Measurements from ENCODE around the gene HBG2.

HBG2 gene

GRCh38 chr11:5247472-5248192 lies 6.9 kb downstream of the HBG2 start:
- DNase-seq, result no peak

GRCh38 chr11:5246772-5247471 lies 7.7 kb downstream of the HBG2 start:
- DNase-seq, result no peak

DNA sequence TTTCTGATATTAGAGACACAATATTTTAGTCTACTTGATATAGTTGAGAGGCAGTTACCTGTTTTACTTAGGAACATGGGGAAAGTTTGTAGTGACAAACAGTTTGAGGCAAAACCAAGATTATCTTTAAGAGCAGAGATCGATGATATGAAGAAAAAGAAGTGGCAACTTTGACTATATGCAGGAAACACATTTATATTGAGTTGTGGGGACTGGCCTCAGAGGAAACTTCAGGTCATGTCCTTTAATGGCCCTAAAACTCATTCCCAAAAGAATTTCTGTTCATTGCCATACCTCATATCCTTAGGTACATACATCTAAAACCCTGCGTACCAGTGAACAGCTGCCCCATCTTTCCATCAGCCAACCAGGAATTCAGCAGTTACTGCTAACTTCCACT lies 9.4 kb downstream of the HBG2 start:
- DNase-seq, result no peak

DNA sequence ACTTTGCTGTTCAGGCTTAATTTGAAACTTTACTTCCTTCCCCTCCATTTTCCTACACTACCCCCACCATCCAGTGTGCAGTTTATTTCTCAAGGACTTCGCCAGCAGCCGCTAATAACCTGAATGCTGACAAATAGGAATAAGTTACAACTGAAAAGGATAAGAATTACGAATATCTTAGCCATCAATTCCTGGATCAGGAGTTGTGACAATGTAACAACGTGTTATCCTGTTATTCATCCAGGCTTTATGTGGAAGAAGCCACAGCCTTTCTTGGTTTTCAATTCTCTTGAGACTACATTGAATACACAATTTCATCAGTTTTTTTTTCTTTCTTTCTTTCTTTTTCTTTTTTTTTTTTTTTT lies 10.8 kb downstream of the HBG2 start:
- DNase-seq, result no peak

DNA sequence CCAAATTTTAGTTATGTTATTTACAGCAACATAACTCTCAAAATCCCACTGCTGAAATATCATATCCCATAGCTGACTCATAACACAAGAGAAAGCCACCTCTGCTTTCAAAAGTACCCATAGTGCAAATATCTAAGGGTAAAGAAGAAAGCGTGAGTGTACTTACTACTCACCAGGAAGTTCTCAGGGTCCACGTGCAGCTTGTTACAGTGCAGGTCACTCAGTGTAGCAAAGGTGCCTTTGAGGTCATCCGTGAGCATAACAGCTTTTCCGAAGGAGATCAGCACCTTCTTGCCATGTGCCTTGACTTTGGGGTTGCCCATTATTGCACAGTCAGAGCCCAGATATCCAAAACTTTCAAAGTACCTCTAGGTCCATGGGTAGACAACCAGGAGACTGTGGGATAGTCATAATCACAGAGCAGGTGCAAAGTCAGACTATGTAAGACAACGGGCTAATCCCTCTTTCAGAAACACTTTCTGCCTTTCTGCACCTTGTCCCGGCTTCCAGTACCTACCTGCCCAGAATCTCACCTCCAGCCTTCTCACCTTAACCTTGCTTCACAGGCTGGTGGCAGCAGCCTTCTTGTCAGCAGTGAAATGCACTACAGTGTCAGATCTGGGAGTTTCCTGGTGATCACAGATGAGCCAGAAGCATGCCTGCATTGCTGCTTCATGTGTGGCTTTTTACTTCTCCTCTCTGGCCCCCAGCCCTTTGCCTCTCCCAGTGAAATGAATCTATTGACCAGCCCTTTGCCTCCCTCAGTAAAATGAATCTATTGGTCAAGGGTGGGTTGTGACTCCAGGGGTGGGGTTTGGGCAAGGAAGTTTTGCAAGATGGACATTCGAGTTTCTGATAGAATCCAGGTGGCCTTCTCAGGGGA lies 11.4 kb downstream of the HBG2 start:
- no peak for DNase-seq

- no peak for DNase-seq
These were observed 12.4 kb downstream of the HBG2 start for GRCh38 chr11:5242208-5242607.

DNA sequence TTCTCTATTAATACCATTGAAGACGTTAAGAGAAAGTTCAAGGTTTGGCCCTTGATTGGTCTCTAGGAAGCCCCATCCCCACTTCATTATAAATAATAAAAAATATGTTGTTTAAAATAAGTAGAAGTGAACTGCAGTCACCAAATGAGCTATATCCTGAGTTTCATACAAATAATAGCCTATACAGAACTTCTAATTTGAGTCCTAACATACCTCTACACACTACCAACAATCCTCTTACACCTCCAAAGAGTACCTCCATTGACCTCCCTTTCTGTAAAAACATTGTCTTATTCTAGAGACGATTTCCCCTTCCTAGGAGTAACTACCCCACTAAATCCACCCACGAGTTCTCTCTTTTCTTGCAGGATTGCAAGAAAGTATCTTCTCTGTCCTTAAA lies 13.1 kb downstream of the HBG2 start:
- DNase-seq, result no peak

DNA sequence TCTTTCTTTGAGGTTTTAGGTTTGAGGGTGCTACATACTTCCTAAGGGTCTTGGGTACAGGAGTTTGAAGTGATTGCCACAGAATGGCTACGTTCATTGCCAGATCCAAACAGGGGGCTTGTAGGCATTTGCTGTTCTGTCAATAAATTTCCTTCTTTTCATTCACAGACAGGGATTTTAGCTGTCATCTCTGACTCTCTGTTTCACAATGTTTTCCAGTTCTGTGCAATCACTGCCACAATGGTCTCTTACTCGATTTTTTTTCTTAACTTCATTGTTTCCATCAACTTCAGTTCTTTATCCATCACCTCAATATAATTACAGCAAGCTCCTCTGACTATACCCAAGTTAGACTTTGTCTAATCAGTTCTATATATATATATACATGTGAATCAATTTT lies 14.1 kb downstream of the HBG2 start:
- DNase-seq, result no peak

DNA sequence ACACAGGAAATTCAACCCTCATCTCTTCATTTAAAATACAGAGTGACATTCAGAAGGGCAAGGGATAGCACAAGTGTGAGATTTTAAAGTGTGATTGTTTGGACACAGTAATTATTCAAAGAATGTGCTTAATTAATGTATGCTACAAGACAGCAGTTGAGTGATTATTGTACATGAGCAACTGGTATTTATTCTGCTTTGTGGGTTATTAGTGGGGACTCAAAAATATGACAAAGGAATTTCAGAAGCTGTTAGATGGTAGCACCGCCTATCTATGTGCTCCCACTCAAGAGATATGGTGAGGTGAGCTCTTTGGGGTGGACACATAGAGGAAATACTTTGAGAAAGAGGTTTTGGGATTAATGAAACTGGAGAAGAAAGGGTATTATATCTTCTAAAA lies 14.5 kb downstream of the HBG2 start:
- DNase-seq, result no peak

- no peak for DNase-seq
These were observed 15.5 kb downstream of the HBG2 start for GRCh38 chr11:5239046-5239445.

DNA sequence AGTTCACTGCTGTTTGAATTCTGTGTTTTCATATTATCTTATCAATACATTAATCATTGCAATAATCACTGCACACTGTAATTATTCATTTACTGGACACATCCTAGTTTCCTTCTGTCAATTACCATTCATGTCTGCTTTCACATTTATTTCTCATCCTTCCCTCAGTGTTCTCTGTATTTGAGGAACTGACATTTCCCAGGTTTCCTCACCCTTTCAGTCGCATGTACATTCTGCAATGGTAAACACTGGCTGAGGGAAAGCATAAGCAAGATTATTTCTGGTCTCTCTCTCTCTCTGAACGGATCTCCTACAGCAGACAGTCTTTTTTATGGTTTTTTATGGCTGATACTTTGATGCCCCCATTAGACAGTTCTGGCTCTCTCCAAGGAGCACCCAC lies 16.1 kb downstream of the HBG2 start:
- no peak for DNase-seq

DNA sequence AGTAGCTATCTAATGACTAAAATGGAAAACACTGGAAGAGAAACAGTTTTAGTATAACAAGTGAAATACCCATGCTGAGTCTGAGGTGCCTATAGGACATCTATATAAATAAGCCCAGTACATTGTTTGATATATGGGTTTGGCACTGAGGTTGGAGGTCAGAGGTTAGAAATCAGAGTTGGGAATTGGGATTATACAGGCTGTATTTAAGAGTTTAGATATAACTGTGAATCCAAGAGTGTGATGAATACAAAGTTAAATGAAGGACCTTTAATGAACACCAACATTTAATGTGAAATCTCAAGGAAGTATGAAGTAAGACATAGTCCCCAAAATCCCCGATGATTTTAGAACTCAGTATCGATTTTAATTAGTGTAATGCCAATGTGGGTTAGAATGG lies 17.2 kb downstream of the HBG2 start:
- no peak for DNase-seq

GRCh38 chr11:5235364-5236095 lies 19.1 kb downstream of the HBG2 start:
- no peak for DNase-seq

DNA sequence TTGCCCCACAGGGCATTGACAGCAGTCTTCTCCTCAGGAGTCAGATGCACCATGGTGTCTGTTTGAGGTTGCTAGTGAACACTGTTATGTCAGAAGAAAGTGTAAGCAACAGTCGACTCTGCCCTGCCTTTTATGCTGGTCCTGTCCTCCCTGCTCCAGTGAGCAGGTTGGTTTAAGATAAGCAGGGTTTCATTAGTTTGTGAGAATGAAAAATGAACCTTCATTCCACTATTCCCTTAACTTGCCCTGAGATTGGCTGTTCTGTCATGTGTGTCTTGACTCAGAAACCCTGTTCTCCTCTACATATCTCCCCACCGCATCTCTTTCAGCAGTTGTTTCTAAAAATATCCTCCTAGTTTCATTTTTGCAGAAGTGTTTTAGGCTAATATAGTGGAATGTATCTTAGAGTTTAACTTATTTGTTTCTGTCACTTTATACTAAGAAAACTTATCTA lies 20.2 kb downstream of the HBG2 start, which contains the start of gene HBD:
TSS of gene HBD (minus strand) at position 103 of the 454 bp plus-strand sequence. CDS start at position 53, 50 bp downstream.
- no peak for DNase-seq

GRCh38 chr11:5233307-5233706 lies 21.3 kb downstream of the HBG2 start:
- DNase-seq, result no peak

DNA sequence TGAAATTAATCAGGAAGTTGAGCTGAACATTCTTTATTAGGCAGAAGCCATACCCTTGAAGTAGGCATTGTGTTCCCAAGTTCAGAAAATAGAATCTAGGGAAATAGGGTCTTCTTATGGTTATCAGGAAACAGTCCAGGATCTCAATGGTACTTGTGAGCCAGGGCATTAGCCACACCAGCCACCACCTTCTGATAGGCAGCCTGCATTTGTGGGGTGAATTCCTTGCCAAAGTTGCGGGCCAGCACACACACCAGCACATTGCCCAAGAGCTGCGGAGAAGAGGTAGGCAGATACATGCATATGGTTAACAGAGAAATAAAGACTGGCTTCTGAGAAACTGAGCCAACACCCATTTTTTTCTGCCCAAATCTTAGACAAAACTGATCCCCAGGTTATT lies 21.8 kb downstream of the HBG2 start:
- no peak for DNase-seq

- DNase-seq, result no peak
These were observed 22.4 kb downstream of the HBG2 start for GRCh38 chr11:5232176-5232575.

DNA sequence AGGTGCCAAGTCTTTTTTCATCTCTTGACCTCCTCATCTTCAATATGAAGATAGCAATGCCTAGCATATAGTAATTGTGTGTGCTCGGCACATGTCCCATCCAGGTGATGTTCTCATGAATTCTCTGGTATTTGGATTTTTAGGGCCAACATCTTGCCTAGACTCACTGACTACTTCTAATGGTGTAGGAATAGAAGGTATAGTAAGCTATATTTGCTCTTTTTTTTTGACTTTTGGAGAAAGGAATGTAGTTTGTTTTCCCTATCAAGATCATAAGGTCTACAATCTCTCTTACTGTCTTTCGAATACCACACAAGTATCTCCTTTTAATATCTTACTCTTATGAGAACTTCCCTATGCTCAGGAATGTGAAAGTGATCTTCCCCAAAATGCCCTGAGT lies 23.5 kb downstream of the HBG2 start:
- DNase-seq, result no peak

- no peak for DNase-seq
These were observed 24.3 kb downstream of the HBG2 start for GRCh38 chr11:5230266-5230665.

DNA sequence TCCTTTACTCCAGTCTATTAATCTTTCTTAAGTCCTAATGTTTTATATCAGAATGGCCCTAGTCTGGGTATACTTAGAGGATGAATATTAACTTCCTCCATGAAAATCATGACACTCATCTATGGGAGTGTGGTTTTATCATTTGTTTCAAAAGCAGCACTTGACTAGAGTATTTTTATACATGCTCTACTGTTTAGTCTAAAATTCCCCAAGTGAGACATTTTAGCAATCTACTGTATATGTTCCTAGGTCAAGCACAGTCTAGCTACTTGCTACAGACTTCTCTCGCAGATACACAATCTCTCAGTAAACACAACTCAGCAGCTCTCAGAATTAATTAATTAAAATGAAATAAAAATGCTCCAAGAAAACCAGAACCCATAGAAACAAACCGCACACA lies 24.8 kb downstream of the HBG2 start:
- no peak for DNase-seq

DNA sequence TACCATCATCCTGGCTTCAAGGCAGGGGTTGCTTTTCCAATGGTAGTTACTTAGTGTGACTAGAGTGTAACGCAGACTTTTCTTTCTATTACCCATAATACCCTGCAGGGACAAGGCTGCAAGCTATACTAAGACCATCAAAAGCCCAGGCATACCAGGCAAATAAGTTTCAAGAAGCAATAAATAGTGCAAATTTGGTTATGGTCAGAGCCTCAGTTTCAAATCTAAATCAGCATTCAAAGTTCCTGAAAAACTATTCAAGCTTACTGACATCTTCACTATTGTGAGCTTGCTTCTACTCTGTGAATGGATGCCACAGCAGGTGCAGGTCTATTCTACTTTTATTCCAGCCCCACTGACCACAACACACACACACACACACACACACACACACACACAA lies 25.2 kb downstream of the HBG2 start:
- no peak for DNase-seq

DNA sequence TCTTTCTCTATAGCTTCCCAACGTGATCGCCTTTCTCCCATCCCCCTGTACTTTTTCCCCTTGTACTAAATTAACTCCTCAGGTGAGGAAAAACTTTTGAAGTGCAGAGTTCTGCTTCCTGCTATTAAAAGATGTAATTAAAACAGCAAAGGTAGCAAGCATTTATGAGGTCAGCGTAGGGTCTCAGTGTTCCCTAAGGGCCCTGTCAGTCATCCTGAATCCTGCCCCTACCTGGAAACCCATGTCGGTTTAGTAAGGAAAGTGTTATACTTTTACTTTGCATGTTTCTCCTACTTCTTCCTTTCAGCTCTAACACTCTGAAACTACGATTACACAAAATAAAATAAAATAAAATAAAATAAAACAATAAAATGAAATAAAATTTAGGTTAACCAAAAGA lies 26.5 kb downstream of the HBG2 start:
- DNase-seq, result no peak

DNA sequence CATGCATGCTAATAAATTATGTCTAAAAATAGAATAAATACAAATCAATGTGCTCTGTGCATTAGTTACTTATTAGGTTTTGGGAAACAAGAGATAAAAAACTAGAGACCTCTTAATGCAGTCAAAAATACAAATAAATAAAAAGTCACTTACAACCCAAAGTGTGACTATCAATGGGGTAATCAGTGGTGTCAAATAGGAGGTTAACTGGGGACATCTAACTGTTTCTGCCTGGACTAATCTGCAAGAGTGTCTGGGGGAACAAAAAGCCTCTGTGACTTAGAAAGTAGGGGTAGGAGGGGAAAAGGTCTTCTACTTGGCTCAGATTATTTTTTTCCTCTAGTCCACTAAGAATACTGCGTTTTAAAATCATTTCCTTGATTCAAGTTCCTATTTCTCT lies 26.9 kb downstream of the HBG2 start:
- DNase-seq, result no peak
